ENCODE measurements around the gene RUNDC3A. TPM values are rescaled to one million over a fixed set of nuclear protein-coding genes. Genes with fewer than 3 reads are reported as not detected.

RUNDC3A gene
- total and polyA plus RNA-seq, 2 of the 13 experiments (the other 11 are each of a cell fraction or from before 2014, with no cell fraction given) = 0.25 TPM; not detected in 1

DNA sequence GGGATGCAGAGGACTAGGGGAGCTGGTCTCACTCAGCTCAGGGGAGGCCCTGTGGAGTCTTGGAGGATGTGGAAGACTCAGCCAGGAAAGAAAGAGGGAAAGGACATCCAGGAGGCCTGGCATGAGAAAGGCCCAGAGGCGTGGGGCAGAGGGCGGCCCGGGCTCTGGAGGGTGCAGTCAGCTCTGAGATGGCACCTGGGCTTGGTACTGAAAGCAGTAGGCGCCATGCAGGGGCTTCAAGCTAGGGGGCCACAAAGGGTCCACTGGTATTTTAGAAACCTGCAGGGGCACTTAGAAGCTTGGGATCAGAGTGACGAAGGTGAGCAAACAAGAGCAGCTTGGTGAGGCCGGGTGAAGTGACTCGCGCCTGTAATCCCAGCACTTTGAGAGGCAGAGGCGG lies 49.7 kb downstream of the RUNDC3A start:
- BruUV-seq (replicated peaks) = no TSS peak
- intact Hi-C loops (cut with micrococcal nuclease; ENCODE audit: unreplicated experiment) = loop anchor here (10.0 kb wide), 1 partner anchor 167 kb away; no protein-coding TSS in a partner anchor
- POLR2A ChIA-PET = interaction anchor here (0.8 to 4.8 kb wide), 4 partner anchors 12 to 172 kb away, joined by 3 to 24 read pairs (median 3); partner anchors contain the start of genes GRN and TMUB2

DNA sequence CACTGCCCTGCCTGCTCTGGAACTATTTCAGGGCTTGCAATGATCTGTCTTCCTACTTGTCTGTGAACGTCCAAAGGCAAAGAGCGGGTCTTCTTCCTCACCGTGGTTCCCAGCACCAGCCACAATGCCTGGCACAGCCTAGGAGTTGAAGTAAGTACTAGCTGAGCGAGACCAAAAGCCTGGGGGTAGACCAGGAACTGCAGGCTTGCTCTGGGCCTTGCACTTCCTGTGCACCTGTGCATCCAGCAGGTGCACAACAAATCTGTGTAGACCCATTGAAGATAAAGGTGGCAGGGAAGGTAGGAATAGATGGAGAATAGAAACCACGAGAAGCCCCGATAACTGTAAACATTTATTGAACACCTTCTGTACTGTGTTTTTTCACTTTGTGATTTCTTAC lies 50.6 kb downstream of the RUNDC3A start:
- FAIRE-seq (no peak), DNase-seq (ENCODE audit: low spot score) (no peak), ATAC-seq (no peak)
- H2AFZ ChIP-seq (ENCODE audit: low read length) = no peak overlapping the region
- H3K9ac ChIP-seq (ENCODE audit: insufficient read depth, low read depth, low read length) = no peak overlapping the region
- no peaks in the 10 kb centered on the region for H3K9me3 ChIP-seq (ENCODE audit: low read length)
- TF ChIP-seq ZNF501 (CRISPR knock-in tag; IDR thresholded peaks at IDR 0.05) = no peak
- TF ChIP-seq PRDM15 (CRISPR knock-in tag; IDR thresholded peaks at IDR 0.05) = no peak
- no peak for TF ChIP-seq ZBTB21 (CRISPR knock-in tag; IDR thresholded peaks at IDR 0.05)
- TF ChIP-seq, protein P1, sequence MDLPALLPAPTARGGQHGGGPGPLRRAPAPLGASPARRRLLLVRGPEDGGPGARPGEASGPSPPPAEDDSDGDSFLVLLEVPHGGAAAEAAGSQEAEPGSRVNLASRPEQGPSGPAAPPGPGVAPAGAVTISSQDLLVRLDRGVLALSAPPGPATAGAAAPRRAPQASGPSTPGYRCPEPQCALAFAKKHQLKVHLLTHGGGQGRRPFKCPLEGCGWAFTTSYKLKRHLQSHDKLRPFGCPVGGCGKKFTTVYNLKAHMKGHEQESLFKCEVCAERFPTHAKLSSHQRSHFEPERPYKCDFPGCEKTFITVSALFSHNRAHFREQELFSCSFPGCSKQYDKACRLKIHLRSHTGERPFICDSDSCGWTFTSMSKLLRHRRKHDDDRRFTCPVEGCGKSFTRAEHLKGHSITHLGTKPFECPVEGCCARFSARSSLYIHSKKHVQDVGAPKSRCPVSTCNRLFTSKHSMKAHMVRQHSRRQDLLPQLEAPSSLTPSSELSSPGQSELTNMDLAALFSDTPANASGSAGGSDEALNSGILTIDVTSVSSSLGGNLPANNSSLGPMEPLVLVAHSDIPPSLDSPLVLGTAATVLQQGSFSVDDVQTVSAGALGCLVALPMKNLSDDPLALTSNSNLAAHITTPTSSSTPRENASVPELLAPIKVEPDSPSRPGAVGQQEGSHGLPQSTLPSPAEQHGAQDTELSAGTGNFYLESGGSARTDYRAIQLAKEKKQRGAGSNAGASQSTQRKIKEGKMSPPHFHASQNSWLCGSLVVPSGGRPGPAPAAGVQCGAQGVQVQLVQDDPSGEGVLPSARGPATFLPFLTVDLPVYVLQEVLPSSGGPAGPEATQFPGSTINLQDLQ (CRISPR knock-in tag; IDR thresholded peaks at IDR 0.05) = no peak
- no peak for TF ChIP-seq FOXK1 (CRISPR knock-in tag; IDR thresholded peaks at IDR 0.05; ENCODE audit: borderline replicate concordance, low read depth)
- H3K4me2 ChIP-seq (ENCODE audit: low read depth, low read length) = no peak overlapping the region
- H4K20me1 ChIP-seq (ENCODE audit: insufficient read depth, low read length) = no peaks in the 10 kb centered on the region
- WGBS (ENCODE audit: low lambda C conversion rate) = 53% methylated on average over 6 of the region's 6 CpGs
- intact Hi-C loops (cut with micrococcal nuclease; ENCODE audit: unreplicated experiment) (loop anchor here (10.0 kb wide), 1 partner anchor 166 kb away; no protein-coding TSS in a partner anchor), in situ Hi-C loops (cut with HindIII; ENCODE audit: extremely low pct_ligation_motif_present, low pct_unique_long_range_greater_than_20kb) (no loop called here)
- POLR2A ChIA-PET = interaction anchor here (1.8 kb wide), 1 partner anchor 11 kb away, joined by 5 read pairs; no protein-coding TSS in a partner anchor
- no peak overlapping the region for H3K27ac ChIP-seq (ENCODE audit: extremely low read length, insufficient read depth, low read length)
- H3K4me1 ChIP-seq (ENCODE audit: insufficient read depth, low read length) = peaks cover 36% of the 10 kb centered on the region
- no peak overlapping the region for H3K4me3 ChIP-seq (replicated peaks in 1 of 3; ENCODE audit: insufficient read depth in 1 of 3, low read depth in 2 of 3, low read length in 3 of 3)
- no TSS peak for BruUV-seq (replicated peaks)
- H3K79me2 ChIP-seq (ENCODE audit: insufficient read depth, low read length) = no peaks in the 10 kb centered on the region
- peaks cover 8 to 18% of the 10 kb centered on the region in 2 experiments; a peak in 3 of 5 replicates for H3K27me3 ChIP-seq (ENCODE audit: control insufficient read depth in 1 of 2, insufficient read depth in 2 of 2, low read length in 2 of 2)
- CTCF ChIA-PET (ENCODE audit: low intra/inter-chr PET ratio, low total read pairs) = no interaction called here
- H3K36me3 ChIP-seq (replicated peaks in 1 of 2; ENCODE audit: control insufficient read depth in 1 of 2, insufficient read depth in 2 of 2, low read length in 2 of 2) = no peaks in the 10 kb centered on the region

More for the DNA sequence above, 49.7 kb downstream of the RUNDC3A start:
- CTCF ChIA-PET (ENCODE audit: low intra/inter-chr PET ratio, low total read pairs) = no interaction called here
- Histone ChIP-seq H3K79me2 (ENCODE audit: insufficient read depth, low read length) (no peaks in the 10 kb centered on the region), H2AFZ (ENCODE audit: low read length) (no peak overlapping the region), H4K20me1 (ENCODE audit: insufficient read depth, low read length) (no peaks in the 10 kb centered on the region), H3K36me3 (replicated peaks in 1 of 2; ENCODE audit: control insufficient read depth in 1 of 2, insufficient read depth in 2 of 2, low read length in 2 of 2) (peaks cover 0 to under 1% of the 10 kb centered on the region in 2 experiments; a peak in 1 of 5 replicates), H3K4me2 (ENCODE audit: low read depth, low read length) (no peak overlapping the region), H3K9ac (ENCODE audit: insufficient read depth, low read depth, low read length) (no peak overlapping the region), H3K4me3 (replicated peaks in 1 of 3; ENCODE audit: insufficient read depth in 1 of 3, low read depth in 2 of 3, low read length in 3 of 3) (no peak overlapping the region), H3K27ac (ENCODE audit: extremely low read length, insufficient read depth, low read length) (no peak overlapping the region), H3K27me3 (ENCODE audit: control insufficient read depth in 1 of 2, insufficient read depth in 2 of 2, low read length in 2 of 2) (peaks cover 8 to 16% of the 10 kb centered on the region in 2 experiments; a peak in 3 of 5 replicates), H3K9me3 (ENCODE audit: low read length) (no peaks in the 10 kb centered on the region), H3K4me1 (ENCODE audit: insufficient read depth, low read length) (peaks cover 34% of the 10 kb centered on the region)
- no peak for TF ChIP-seq HIVEP1 (CRISPR knock-in tag; IDR thresholded peaks at IDR 0.05)
- no peak for TF ChIP-seq ZBTB43 (CRISPR knock-in tag; conservative IDR thresholded peaks at IDR 0.05)
- TF ChIP-seq, protein P2, sequence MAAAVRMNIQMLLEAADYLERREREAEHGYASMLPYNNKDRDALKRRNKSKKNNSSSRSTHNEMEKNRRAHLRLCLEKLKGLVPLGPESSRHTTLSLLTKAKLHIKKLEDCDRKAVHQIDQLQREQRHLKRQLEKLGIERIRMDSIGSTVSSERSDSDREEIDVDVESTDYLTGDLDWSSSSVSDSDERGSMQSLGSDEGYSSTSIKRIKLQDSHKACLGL (CRISPR knock-in tag; IDR thresholded peaks at IDR 0.05) = 0 out of 2 replicates have a peak, but pooled peaks have one; percentile 20
- FAIRE-seq = no peak
- 60% methylated on average over 9 of the region's 9 CpGs for WGBS (ENCODE audit: low lambda C conversion rate)
- ATAC-seq = no peak
- in situ Hi-C loops (cut with HindIII; ENCODE audit: extremely low pct_ligation_motif_present, low pct_unique_long_range_greater_than_20kb) = no loop called here
- no peak for DNase-seq (ENCODE audit: low spot score)
